ENCODE data around the gene PLOD1. TPM values are rescaled to one million over a fixed set of nuclear protein-coding genes. Genes with fewer than 3 reads are reported as not detected.
"Not testable (repeated sequence)": the region's sequence is repeated elsewhere in the genome, so short reads cannot be mapped to it uniquely, and the experiment has no call there.

The PLOD1 gene
- total RNA-seq, 1 donor from 2014 or later = 61.6 TPM

GRCh38 chr1:12006167-12006921 lies 71.8 kb downstream of the PLOD1 start:
- H3K9me3 ChIP-seq (replicated peaks) = no peaks in the 10 kb centered on the region
- peak overlapping the region; percentile 46 for H3K27ac ChIP-seq (replicated peaks)
- peaks cover 96% of the 10 kb centered on the region for H3K36me3 ChIP-seq
- H3K27me3 ChIP-seq (ENCODE audit: low read depth) = no peaks in the 10 kb centered on the region
- no peak overlapping the region for H3K4me3 ChIP-seq
- peaks cover 36% of the 10 kb centered on the region for H3K4me1 ChIP-seq
- DNase-seq = no peak
- no peak for TF ChIP-seq CTCF (IDR thresholded peaks at IDR 0.05; ENCODE audit: borderline replicate concordance)
- intact Hi-C loops (cut with micrococcal nuclease) = no loop called here

GRCh38 chr1:12007204-12007603 lies 72.7 kb downstream of the PLOD1 start:
- Histone ChIP-seq H3K9me3 (replicated peaks) (no peaks in the 10 kb centered on the region), H3K4me3 (no peak overlapping the region), H3K27me3 (ENCODE audit: low read depth) (no peaks in the 10 kb centered on the region), H3K36me3 (peaks cover 96% of the 10 kb centered on the region), H3K27ac (replicated peaks) (no peak overlapping the region), H3K4me1 (peaks cover 36% of the 10 kb centered on the region)
- intact Hi-C loops (cut with micrococcal nuclease) = no loop called here
- no peak for TF ChIP-seq CTCF (IDR thresholded peaks at IDR 0.05; ENCODE audit: borderline replicate concordance)
- no peak for DNase-seq

GRCh38 chr1:12008355-12008754 lies 73.8 kb downstream of the PLOD1 start:
- H3K27me3 ChIP-seq (ENCODE audit: low read depth); DNase-seq; intact Hi-C loops (cut with micrococcal nuclease); H3K9me3 ChIP-seq (replicated peaks); H3K27ac ChIP-seq (replicated peaks); H3K4me3 ChIP-seq: not testable (repeated sequence)
- Histone ChIP-seq H3K4me1 (peaks cover 43% of the 10 kb centered on the region), H3K36me3 (peaks cover 96% of the 10 kb centered on the region)

GRCh38 chr1:12009318-12009947 lies 74.9 kb downstream of the PLOD1 start:
- no peak for TF ChIP-seq CTCF (IDR thresholded peaks at IDR 0.05; ENCODE audit: borderline replicate concordance)
- Histone ChIP-seq H3K4me3 (no peak overlapping the region), H3K36me3 (peaks cover 94% of the 10 kb centered on the region), H3K4me1 (peaks cover 53% of the 10 kb centered on the region), H3K9me3 (replicated peaks) (no peaks in the 10 kb centered on the region), H3K27me3 (ENCODE audit: low read depth) (no peaks in the 10 kb centered on the region), H3K27ac (replicated peaks) (no peak overlapping the region)
- DNase-seq = no peak
- intact Hi-C loops (cut with micrococcal nuclease) = no loop called here

GRCh38 chr1:12010746-12011570 lies 76.4 kb downstream of the PLOD1 start:
- Histone ChIP-seq H3K4me3 (no peak overlapping the region), H3K27me3 (ENCODE audit: low read depth) (no peaks in the 10 kb centered on the region), H3K4me1 (peaks cover 47% of the 10 kb centered on the region), H3K27ac (replicated peaks) (no peak overlapping the region), H3K9me3 (replicated peaks) (no peaks in the 10 kb centered on the region), H3K36me3 (peaks cover 79% of the 10 kb centered on the region)
- TF ChIP-seq CTCF (IDR thresholded peaks at IDR 0.05; ENCODE audit: borderline replicate concordance) = no peak
- no peak for DNase-seq
- intact Hi-C loops (cut with micrococcal nuclease) = no loop called here

Measured in left ventricle myocardium inferior (tissue), 1 donor.